ENCODE measurements around the gene EXOC6.

GRCh38 chr10:92937876-92938275, 89.6 kb downstream of the EXOC6 start:
- TF ChIP-seq, protein P1, sequence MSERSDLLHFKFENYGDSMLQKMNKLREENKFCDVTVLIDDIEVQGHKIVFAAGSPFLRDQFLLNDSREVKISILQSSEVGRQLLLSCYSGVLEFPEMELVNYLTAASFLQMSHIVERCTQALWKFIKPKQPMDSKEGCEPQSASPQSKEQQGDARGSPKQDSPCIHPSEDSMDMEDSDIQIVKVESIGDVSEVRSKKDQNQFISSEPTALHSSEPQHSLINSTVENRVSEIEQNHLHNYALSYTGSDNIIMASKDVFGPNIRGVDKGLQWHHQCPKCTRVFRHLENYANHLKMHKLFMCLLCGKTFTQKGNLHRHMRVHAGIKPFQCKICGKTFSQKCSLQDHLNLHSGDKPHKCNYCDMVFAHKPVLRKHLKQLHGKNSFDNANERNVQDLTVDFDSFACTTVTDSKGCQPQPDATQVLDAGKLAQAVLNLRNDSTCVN (tag by site-specific recombination; optimal IDR thresholded peaks at IDR 0.05) = no peak
- TF ChIP-seq ZNF777 (tag by site-specific recombination; IDR thresholded peaks at IDR 0.05; ENCODE audit: borderline replicate concordance) = no peak
- no peak for TF ChIP-seq ZNF114 (tag by site-specific recombination; IDR thresholded peaks at IDR 0.05)
- TF ChIP-seq ZNF266 (tag by site-specific recombination; IDR thresholded peaks at IDR 0.05; ENCODE audit: low read depth) = no peak
- no peak for TF ChIP-seq CTCF (tag by site-specific recombination; IDR thresholded peaks at IDR 0.05)

Measured in HEK293 (cell line).